Thyroid gland (tissue), 4 donors: ENCODE data around the gene AFF4.

ENCODE experiments used
- CTCF ChIP-seq, 6 experiments: fragments of 200-600 bp in 3 of 6; fragments of 450-650 bp in 3 of 6; sonication (generic) in 3 of 6; IDR thresholded peaks; one replicate each; pipeline ENCODE4 v1.5.1; 2016 to 2019; ENCODE audit warnings: antibody characterized with exemption in 6 of 6, mild to moderate bottlenecking in 2 of 6, inconsistent platforms in 1 of 6, moderate library complexity in 1 of 6
- POLR2A ChIP-seq, 2 donors: fragments of 450-650 bp; IDR thresholded peaks; one replicate each; pipeline ENCODE4 v1.6.1; 2017; ENCODE audit warnings: antibody characterized with exemption in 2 of 2, mild to moderate bottlenecking in 2 of 2, moderate library complexity in 1 of 2

- TF ChIP-seq CTCF (IDR thresholded peaks at IDR 0.05) (no peak), POLR2A (IDR thresholded peaks at IDR 0.05) (no peak)
These were observed 19.9 kb downstream of the AFF4 start for GRCh38 chr5:132943362-132944022.
